Body of pancreas (tissue), 4 donors: ENCODE measurements around the gene AVEN.

ENCODE experiments used
- POLR2A ChIP-seq, 3 donors: fragments of 450-650 bp; IDR thresholded peaks; one replicate each; pipeline ENCODE4 v1.6.1; 2016; ENCODE audit warnings: antibody characterized with exemption in 3 of 3, mild to moderate bottlenecking in 2 of 3
- TF ChIP-seq, protein P1 (sequence below), 7 experiments: fragments of 450-650 bp in 4 of 7; fragments of 200-600 bp in 3 of 7; sonication (generic) in 3 of 7; IDR thresholded peaks; one replicate each; pipeline ENCODE4 v1.5.1; 2016 to 2019; ENCODE audit warnings: antibody characterized with exemption in 7 of 7

DNA sequence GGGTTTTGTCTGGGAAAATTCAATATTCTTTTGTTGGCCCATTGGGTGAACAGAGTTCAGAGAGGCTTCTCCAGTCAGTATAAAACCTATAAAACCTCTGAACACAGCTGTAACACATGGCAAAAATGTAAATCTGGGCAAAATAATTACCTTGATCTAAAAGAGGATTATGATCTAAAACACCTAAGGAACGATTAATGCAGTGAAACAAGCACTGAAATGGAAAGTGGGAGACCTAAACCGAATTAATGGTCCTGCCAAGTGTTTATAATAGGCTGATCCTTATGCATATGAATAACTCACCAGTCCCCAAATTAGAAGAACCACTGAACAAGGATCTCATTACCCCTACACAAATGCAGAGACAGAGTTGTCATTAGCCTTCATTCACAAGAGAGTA lies 32.6 kb downstream of the AVEN start:
- no peak for TF ChIP-seq POLR2A (IDR thresholded peaks at IDR 0.05)
- TF ChIP-seq, protein P1, sequence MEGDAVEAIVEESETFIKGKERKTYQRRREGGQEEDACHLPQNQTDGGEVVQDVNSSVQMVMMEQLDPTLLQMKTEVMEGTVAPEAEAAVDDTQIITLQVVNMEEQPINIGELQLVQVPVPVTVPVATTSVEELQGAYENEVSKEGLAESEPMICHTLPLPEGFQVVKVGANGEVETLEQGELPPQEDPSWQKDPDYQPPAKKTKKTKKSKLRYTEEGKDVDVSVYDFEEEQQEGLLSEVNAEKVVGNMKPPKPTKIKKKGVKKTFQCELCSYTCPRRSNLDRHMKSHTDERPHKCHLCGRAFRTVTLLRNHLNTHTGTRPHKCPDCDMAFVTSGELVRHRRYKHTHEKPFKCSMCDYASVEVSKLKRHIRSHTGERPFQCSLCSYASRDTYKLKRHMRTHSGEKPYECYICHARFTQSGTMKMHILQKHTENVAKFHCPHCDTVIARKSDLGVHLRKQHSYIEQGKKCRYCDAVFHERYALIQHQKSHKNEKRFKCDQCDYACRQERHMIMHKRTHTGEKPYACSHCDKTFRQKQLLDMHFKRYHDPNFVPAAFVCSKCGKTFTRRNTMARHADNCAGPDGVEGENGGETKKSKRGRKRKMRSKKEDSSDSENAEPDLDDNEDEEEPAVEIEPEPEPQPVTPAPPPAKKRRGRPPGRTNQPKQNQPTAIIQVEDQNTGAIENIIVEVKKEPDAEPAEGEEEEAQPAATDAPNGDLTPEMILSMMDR (IDR thresholded peaks at IDR 0.05) = no peak
